C4-2B (cell line): ENCODE data around the gene B3GAT1.

ENCODE experiments used
- H3K27ac ChIP-seq: fragments of 450-650 bp; 2 replicates; pipeline ENCODE4 v1.5.1; 2017
- CTCF ChIP-seq: fragments of 450-650 bp; conservative IDR thresholded peaks from 2 replicates; pipeline ENCODE4 v1.5.1; 2017; ENCODE audit warnings: mild to moderate bottlenecking
- ZFX ChIP-seq: fragments of 450-650 bp; IDR thresholded peaks from 2 replicates; pipeline ENCODE4 v1.6.1; 2017

B3GAT1 gene

GRCh38 chr11:134373591-134374052, 38.4 kb downstream of the B3GAT1 start:
- no peak for TF ChIP-seq CTCF
- TF ChIP-seq ZFX, result no peak
- no peak overlapping the region for H3K27ac ChIP-seq

- TF ChIP-seq CTCF (no peak), ZFX (no peak)
- H3K27ac ChIP-seq, result no peak overlapping the region
These were observed 39.1 kb downstream of the B3GAT1 start for GRCh38 chr11:134372961-134373360.

- H3K27ac ChIP-seq, result no peak overlapping the region
- TF ChIP-seq CTCF, result no peak
- no peak for TF ChIP-seq ZFX
These were observed 39.5 kb downstream of the B3GAT1 start for GRCh38 chr11:134372536-134372935.

GRCh38 chr11:134371436-134372185, 40.4 kb downstream of the B3GAT1 start:
- H3K27ac ChIP-seq, result no peak overlapping the region
- TF ChIP-seq CTCF (no peak), ZFX (no peak)

- TF ChIP-seq ZFX, result no peak
- TF ChIP-seq CTCF, result no peak
These were observed 41.3 kb downstream of the B3GAT1 start for GRCh38 chr11:134370526-134371435.

GRCh38 chr11:134369656-134370525, 42.2 kb downstream of the B3GAT1 start:
- H3K27ac ChIP-seq, result no peak overlapping the region
- TF ChIP-seq ZFX, result no peak
- no peak for TF ChIP-seq CTCF

More at GRCh38 chr11:134370526-134371435, 41.3 kb downstream of the B3GAT1 start:
- H3K27ac ChIP-seq, result no peak overlapping the region
